Measurements from ENCODE around the gene STAT2.
"Not testable (repeated sequence)": the region's sequence is repeated elsewhere in the genome, so short reads cannot be mapped to it uniquely, and the experiment has no call there.

DNA sequence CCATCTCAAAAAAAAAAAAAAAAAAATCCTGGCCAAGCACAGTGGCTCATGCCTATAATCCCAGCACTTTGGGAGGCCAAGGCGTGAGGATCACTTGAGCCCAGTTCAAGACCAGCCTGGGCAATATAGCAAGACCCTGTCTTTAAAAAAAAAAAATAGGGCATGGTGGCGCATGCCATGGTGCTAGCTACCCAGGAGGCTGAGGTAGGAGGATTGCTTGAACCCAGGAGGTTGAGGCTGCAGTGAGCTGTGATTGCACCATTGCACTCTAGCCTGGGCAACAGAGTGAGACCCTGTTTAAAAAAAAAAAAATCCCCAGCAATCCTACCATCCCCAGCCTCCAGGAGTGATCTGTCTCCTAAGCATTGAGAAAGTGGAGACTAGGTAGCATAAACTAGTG, 17.6 kb downstream of the STAT2 start:
- TF ChIP-seq CTCF, POLR2A (IDR thresholded peaks at IDR 0.05): not testable (repeated sequence)
